Activated naive CD4-positive, alpha-beta T cell treated with anti-CD3 and anti-CD28 coated beads, Interleukin-2, amount 10 ng/mL, durations not matched to agents 7 days and 5 days (primary cell): ENCODE data around the gene PRR35.
A peak's percentile ranks its signal among the peaks of the same experiment; 100 is the strongest.

Experiments used
- CTCF ChIA-PET: fragments of 350-600 bp; sonication (Branson Sonifier 250); formaldehyde crosslinking; loops from one replicate; lab custom pipeline; 2021; ENCODE audit warnings: antibody characterized with exemption; lab: Charles Lee
- DNase-seq: peaks from one replicate; pipeline ENCODE4 v3.0.0-alpha.2; 2020
- H3K27ac Mint-ChIP-seq: one replicate; pipeline ENCODE4 v1.8.0; 2021; ENCODE audit warnings: mild to moderate bottlenecking, moderate library complexity, mixed read lengths
- H3K27me3 Mint-ChIP-seq: one replicate; pipeline ENCODE4 v1.8.0; 2021; ENCODE audit warnings: mild to moderate bottlenecking, mixed read lengths
- H3K36me3 Mint-ChIP-seq: one replicate; pipeline ENCODE4 v1.8.0; 2021; ENCODE audit warnings: mixed read lengths
- H3K4me1 Mint-ChIP-seq: one replicate; pipeline ENCODE4 v1.8.0; 2021; ENCODE audit warnings: mixed read lengths
- H3K4me3 Mint-ChIP-seq: one replicate; pipeline ENCODE4 v1.8.0; 2021; ENCODE audit warnings: mild to moderate bottlenecking, moderate library complexity, mixed read lengths
- H3K9me3 Mint-ChIP-seq: one replicate; pipeline ENCODE4 v1.8.0; 2021; ENCODE audit warnings: mixed read lengths

Gene PRR35

GRCh38 chr16:610513-611381 lies 50.6 kb downstream of the PRR35 start:
- CTCF ChIA-PET = interaction anchor here (1.7 kb wide), 1 partner anchor 10 kb away, joined by 6 read pairs; no protein-coding TSS in a partner anchor
- Mint-ChIP-seq H3K9me3 (no peaks in the 10 kb centered on the region), H3K4me3 (no peak overlapping the region), H3K4me1 (no peaks in the 10 kb centered on the region), H3K36me3 (no peaks in the 10 kb centered on the region), H3K27me3 (no peaks in the 10 kb centered on the region), H3K27ac (no peak overlapping the region)
- peak; percentile 58 for DNase-seq

- Mint-ChIP-seq H3K27me3 (no peaks in the 10 kb centered on the region), H3K36me3 (no peaks in the 10 kb centered on the region), H3K4me3 (no peak overlapping the region), H3K27ac (no peak overlapping the region), H3K4me1 (no peaks in the 10 kb centered on the region), H3K9me3 (no peaks in the 10 kb centered on the region)
- DNase-seq = no peak
- CTCF ChIA-PET = no interaction called here
These were observed 54.9 kb downstream of the PRR35 start for GRCh38 chr16:615122-615521.
